ENCODE data around the gene LIG3. TPM values are rescaled to one million over a fixed set of nuclear protein-coding genes. Genes with fewer than 3 reads are reported as not detected.
A peak's percentile ranks its signal among the peaks of the same experiment; 100 is the strongest.
"Not testable (repeated sequence)": the region's sequence is repeated elsewhere in the genome, so short reads cannot be mapped to it uniquely, and the experiment has no call there.

Gene LIG3
- total RNA-seq, 1 donor = 31.0 TPM

DNA sequence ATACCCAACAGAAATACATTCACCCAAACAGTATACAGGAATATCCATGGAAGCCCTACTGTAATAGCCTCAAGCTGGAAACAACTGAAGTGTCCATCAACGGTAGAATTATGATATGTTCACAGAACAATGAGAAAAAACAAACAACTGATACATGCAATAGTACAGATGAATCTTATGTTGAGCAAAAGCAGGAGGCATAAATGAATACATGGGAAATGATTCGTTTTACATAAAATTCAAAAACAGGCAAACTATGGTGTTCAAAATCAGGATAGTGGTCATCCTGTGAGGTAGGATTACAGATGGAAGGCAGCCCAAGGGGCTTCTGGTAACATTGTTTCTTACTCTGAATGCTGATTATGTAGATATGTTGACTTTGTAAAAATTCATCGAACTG is 58.1 kb downstream of the LIG3 start:
- DNase-seq (ENCODE audit: low read depth) = no peak
- H3K4me3 ChIP-seq (ENCODE audit: low read depth, low read length) = no peak overlapping the region
- TF ChIP-seq, protein P1, sequence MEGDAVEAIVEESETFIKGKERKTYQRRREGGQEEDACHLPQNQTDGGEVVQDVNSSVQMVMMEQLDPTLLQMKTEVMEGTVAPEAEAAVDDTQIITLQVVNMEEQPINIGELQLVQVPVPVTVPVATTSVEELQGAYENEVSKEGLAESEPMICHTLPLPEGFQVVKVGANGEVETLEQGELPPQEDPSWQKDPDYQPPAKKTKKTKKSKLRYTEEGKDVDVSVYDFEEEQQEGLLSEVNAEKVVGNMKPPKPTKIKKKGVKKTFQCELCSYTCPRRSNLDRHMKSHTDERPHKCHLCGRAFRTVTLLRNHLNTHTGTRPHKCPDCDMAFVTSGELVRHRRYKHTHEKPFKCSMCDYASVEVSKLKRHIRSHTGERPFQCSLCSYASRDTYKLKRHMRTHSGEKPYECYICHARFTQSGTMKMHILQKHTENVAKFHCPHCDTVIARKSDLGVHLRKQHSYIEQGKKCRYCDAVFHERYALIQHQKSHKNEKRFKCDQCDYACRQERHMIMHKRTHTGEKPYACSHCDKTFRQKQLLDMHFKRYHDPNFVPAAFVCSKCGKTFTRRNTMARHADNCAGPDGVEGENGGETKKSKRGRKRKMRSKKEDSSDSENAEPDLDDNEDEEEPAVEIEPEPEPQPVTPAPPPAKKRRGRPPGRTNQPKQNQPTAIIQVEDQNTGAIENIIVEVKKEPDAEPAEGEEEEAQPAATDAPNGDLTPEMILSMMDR (IDR thresholded peaks at IDR 0.05; ENCODE audit: insufficient read depth, low read length) = no peak

GRCh38 chr17:35041390-35041789 is 61.1 kb downstream of the LIG3 start:
- TF ChIP-seq, protein P1 (IDR thresholded peaks at IDR 0.05; ENCODE audit: insufficient read depth, low read length) = no peak
- no peak overlapping the region for H3K4me3 ChIP-seq (ENCODE audit: low read depth, low read length)
- DNase-seq (ENCODE audit: low read depth) = no peak

GRCh38 chr17:35044181-35044580 is 63.9 kb downstream of the LIG3 start:
- TF ChIP-seq, protein P1 (IDR thresholded peaks at IDR 0.05; ENCODE audit: insufficient read depth, low read length) = no peak
- H3K4me3 ChIP-seq (ENCODE audit: low read depth, low read length) = no peak overlapping the region
- no peak for DNase-seq (ENCODE audit: low read depth)

DNA sequence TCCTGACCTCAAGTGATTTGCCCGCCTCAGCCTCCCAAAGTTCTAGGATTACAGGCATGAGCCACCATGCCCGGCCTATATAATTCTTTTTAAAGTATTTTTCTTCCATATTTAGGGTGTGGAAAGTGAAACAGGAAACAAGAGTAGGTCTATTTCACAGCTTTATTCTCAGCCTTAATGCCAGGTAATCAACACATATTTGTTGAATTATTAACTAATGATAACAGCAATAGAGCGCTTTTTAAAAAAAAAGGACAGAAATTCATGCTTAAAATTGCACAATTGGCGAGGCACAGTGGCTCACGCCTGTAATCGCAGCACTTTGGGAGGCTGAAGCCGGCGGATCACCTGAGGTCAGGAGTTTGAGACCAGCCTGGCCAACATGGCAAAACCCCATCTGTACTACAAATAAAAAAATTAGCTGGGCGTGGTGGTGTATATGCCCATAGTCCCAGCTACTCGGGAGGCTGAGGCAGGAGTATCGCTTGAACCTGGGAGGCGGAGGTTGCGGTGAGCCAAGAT is 65.2 kb downstream of the LIG3 start:
- H3K4me3 ChIP-seq (ENCODE audit: low read depth, low read length); DNase-seq (ENCODE audit: low read depth): not testable (repeated sequence)

- H3K4me3 ChIP-seq (ENCODE audit: low read depth, low read length) = no peak overlapping the region
- TF ChIP-seq, protein P1 (IDR thresholded peaks at IDR 0.05; ENCODE audit: insufficient read depth, low read length) = no peak
- DNase-seq (ENCODE audit: low read depth) = no peak
Measured at GRCh38 chr17:35046245-35046644, 65.9 kb downstream of the LIG3 start.

DNA sequence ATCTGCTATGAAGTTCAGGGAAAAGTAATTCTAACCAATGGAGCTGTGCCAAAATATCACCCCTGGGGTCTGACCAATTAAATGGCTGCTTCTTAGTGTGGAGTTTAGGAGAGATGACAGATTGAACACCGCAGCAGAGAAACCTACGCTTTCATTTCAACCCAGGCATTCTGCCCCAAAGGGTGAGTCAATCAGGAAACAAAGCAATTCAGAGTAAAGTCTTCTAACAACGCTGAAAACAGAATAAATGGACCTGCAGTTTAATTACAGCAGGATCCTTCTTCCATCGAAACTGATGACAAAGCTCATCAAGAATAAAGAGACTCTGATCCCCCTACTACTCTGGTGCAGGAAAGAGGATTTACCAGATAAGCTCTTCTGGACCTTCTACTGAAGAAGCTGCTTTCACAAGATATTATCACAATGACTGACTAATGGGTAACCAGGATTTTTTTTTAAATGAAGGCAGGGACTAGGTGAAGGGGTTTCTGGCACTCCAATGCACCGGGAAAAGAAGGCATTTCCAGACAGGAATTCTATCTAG is 66.5 kb downstream of the LIG3 start:
- DNase-seq (ENCODE audit: low read depth) = peak; percentile 61
- TF ChIP-seq, protein P1 (IDR thresholded peaks at IDR 0.05; ENCODE audit: insufficient read depth, low read length) = no peak
- peak overlapping the region; percentile 5 for H3K4me3 ChIP-seq (ENCODE audit: low read depth, low read length)

DNA sequence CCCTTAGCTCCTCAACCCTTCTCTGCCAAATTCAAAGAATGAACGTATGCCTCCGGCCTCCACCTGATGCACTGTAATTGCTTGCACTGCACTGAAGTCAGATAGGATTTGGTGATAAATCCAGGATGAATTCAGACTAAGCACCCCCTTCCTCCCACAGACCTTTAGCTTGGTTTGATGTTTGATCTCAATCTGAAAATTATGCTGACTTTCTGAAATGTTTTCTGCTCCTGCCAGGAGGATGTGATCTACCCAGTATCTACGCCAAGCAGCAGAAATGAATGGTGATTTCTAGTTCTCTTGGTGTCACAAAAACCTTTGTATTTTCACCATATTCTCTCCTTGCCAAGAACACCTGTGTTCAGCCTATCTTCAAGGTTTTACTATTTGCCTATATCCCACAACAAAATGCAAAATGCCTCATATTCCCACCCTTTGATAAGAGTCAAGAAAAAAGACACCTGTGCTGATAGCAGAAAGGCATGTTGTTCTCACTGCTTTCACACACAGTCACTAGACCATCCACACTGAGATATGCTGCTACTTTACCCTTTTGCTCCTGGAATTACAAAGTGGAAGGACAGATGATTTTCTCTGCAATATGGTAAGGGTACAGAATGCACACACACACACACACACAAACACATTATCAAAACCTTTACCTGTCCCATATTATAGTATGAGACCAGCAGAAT is 68.5 kb downstream of the LIG3 start:
- H3K4me3 ChIP-seq (ENCODE audit: low read depth, low read length) = no peak overlapping the region
- TF ChIP-seq, protein P1 (IDR thresholded peaks at IDR 0.05; ENCODE audit: insufficient read depth, low read length) = no peak
- no peak for DNase-seq (ENCODE audit: low read depth)

Measured in fibroblast of the aortic adventitia (primary cell).